CD4-positive, alpha-beta T cell (primary cell): ENCODE measurements around the gene TCF12. TPM values are rescaled to one million over a fixed set of nuclear protein-coding genes. Genes with fewer than 3 reads are reported as not detected.

Experiments used
- ATAC-seq: fragments of 200-7000 bp; cut with Tn5 transposase; one replicate; pipeline ENCODE4 v1.10.0; 2022; ENCODE audit warnings: mild to moderate bottlenecking; ENCODE audit not compliant: poor library complexity
- CTCF ChIA-PET: fragments of 350-600 bp; sonication (Branson Sonifier 250); formaldehyde crosslinking; loops from one replicate; lab custom pipeline; 2021; ENCODE audit warnings: antibody characterized with exemption, inconsistent platforms; lab: Charles Lee
- POLR2A ChIA-PET: fragments of 350-600 bp; sonication (Branson Sonifier 250); formaldehyde crosslinking; loops from one replicate; lab custom pipeline; 2021; ENCODE audit warnings: antibody characterized with exemption, inconsistent platforms; lab: Charles Lee
- DNase-seq, 14 experiments: peaks; one replicate each; pipeline ENCODE4 v3.0.0-alpha.2; 2013 to 2020; ENCODE audit warnings: mixed read lengths in 2 of 14
- H3K27ac ChIP-seq, 2 donors: one replicate each; pipeline versions ENCODE4 v1.5.1 to v1.7.0; 2013; ENCODE audit warnings: low read length in 2 of 2, low read depth in 1 of 2, mild to moderate bottlenecking in 1 of 2
- H3K27me3 ChIP-seq, 2 experiments: 1 replicate in 1 of 2; 2 replicates in 1 of 2; pipeline versions ENCODE4 v1.6.1 to v1.7.0; 2013; ENCODE audit warnings: low read length in 2 of 2, control low read depth in 1 of 2, mild to moderate bottlenecking in 1 of 2, moderate library complexity in 1 of 2; ENCODE audit not compliant: insufficient read depth in 2 of 2, control insufficient read depth in 1 of 2
- H3K36me3 ChIP-seq: one replicate; pipeline ENCODE4 v1.6.1; 2013; ENCODE audit warnings: low read length, control low read depth; ENCODE audit not compliant: insufficient read depth
- H3K4me1 ChIP-seq: one replicate; pipeline ENCODE4 v1.6.1; 2013; ENCODE audit warnings: low read length, control low read depth; ENCODE audit not compliant: insufficient read depth
- H3K4me3 ChIP-seq: one replicate; pipeline ENCODE4 v1.5.1; 2013; ENCODE audit warnings: mild to moderate bottlenecking, low read length, moderate library complexity
- H3K9me3 ChIP-seq, 2 experiments: 1 replicate in 1 of 2; 2 replicates in 1 of 2; pipeline versions ENCODE4 v1.6.1 to v1.7.0; 2013; ENCODE audit warnings: low read length in 2 of 2, mild to moderate bottlenecking in 2 of 2, control low read depth in 1 of 2, moderate library complexity in 1 of 2; ENCODE audit not compliant: control insufficient read depth in 1 of 2, insufficient read depth in 1 of 2
- H3K27ac Mint-ChIP-seq: one replicate; pipeline ENCODE4 v1.8.0; 2020; ENCODE audit warnings: mixed read lengths
- H3K27me3 Mint-ChIP-seq: one replicate; pipeline ENCODE4 v1.8.0; 2021; ENCODE audit warnings: mixed read lengths
- H3K36me3 Mint-ChIP-seq: one replicate; pipeline ENCODE4 v1.8.0; 2021; ENCODE audit warnings: low read depth, mixed read lengths
- H3K4me1 Mint-ChIP-seq: one replicate; pipeline ENCODE4 v1.8.0; 2021; ENCODE audit warnings: low read depth, mixed read lengths
- H3K4me3 Mint-ChIP-seq: one replicate; pipeline ENCODE4 v1.8.0; 2020; ENCODE audit warnings: mild to moderate bottlenecking, mixed read lengths
- H3K9me3 Mint-ChIP-seq: one replicate; pipeline ENCODE4 v1.8.0; 2020; ENCODE audit warnings: mixed read lengths
- CTCF ChIP-seq: fragments of 200-600 bp; IDR thresholded peaks from one replicate; pipeline ENCODE4 v1.8.0; 2022; ENCODE audit warnings: antibody characterized with exemption, mild to moderate bottlenecking
- intact Hi-C, 2 experiments: fragments of 100-400 bp; cut with DNase I in 1 of 2; cut with micrococcal nuclease in 1 of 2; formaldehyde crosslinking; loops; one replicate each; pipeline versions ENCODE4 v1.15.1 to v1.9.0; 2023 to 2025; cut with DNase I, micrococcal nuclease
- total RNA-seq, 174 experiments: library from RNA in 2 of 174; stranded (reverse) in 2 of 174; gene quantifications; one replicate each; pipeline ENCODE4 v1.2.3 and lab custom pipeline; 2021 to 2026

The TCF12 gene
- total RNA-seq, 2 experiments from 2014 or later, result 54.0 TPM

GRCh38 chr15:57215881-57216280 is 297.4 kb downstream of the TCF12 start:
- no peak overlapping the region for H3K4me3 ChIP-seq
- Mint-ChIP-seq H3K4me3 (no peak overlapping the region), H3K4me1 (peaks cover 40% of the 10 kb centered on the region), H3K9me3 (no peaks in the 10 kb centered on the region), H3K27ac (no peak overlapping the region), H3K27me3 (no peaks in the 10 kb centered on the region), H3K36me3 (no peaks in the 10 kb centered on the region)
- ChIA-PET CTCF (interaction anchor here (0.7 to 1.2 kb wide), 2 partner anchors 29 to 73 kb away, joined by 3 to 4 read pairs; no protein-coding TSS in a partner anchor), POLR2A (no interaction called here)
- TF ChIP-seq CTCF, result no peak
- DNase-seq (no peak), ATAC-seq (no peak)
- no peaks in the 10 kb centered on the region for H3K27me3 ChIP-seq
- no peaks in the 10 kb centered on the region for H3K36me3 ChIP-seq
- no peaks in the 10 kb centered on the region for H3K4me1 ChIP-seq
- H3K27ac ChIP-seq, result no peak overlapping the region
- H3K9me3 ChIP-seq, result no peaks in the 10 kb centered on the region
- intact Hi-C loops, result loop anchor here in 1 of 2 experiments (2.0 to 10.0 kb wide), 2 partner anchors 291 to 719 kb away; no protein-coding TSS in a partner anchor

- no peak overlapping the region for H3K4me3 Mint-ChIP-seq
- H3K4me1 Mint-ChIP-seq, result peaks cover 41% of the 10 kb centered on the region
- no peak for TF ChIP-seq CTCF
- no peak for DNase-seq
- Histone ChIP-seq H3K4me3 (no peak overlapping the region), H3K27me3 (no peaks in the 10 kb centered on the region), H3K9me3 (no peaks in the 10 kb centered on the region), H3K36me3 (no peaks in the 10 kb centered on the region), H3K4me1 (no peaks in the 10 kb centered on the region), H3K27ac (no peak overlapping the region)
- H3K27me3 Mint-ChIP-seq, result no peaks in the 10 kb centered on the region
- no peaks in the 10 kb centered on the region for H3K36me3 Mint-ChIP-seq
- H3K27ac Mint-ChIP-seq, result no peak overlapping the region
- POLR2A ChIA-PET, result no interaction called here
- CTCF ChIA-PET, result interaction anchor here (0.6 to 1.2 kb wide), 3 partner anchors 28 to 96 kb away, joined by 3 to 4 read pairs (median 3); no protein-coding TSS in a partner anchor
- intact Hi-C loops, result loop anchor here in 1 of 2 experiments (10.0 kb wide), 1 partner anchor 291 kb away; no protein-coding TSS in a partner anchor
- no peaks in the 10 kb centered on the region for H3K9me3 Mint-ChIP-seq
- no peak for ATAC-seq
These were observed 297.8 kb downstream of the TCF12 start for GRCh38 chr15:57216288-57216687.

GRCh38 chr15:57217778-57218598 is 299.5 kb downstream of the TCF12 start:
- no peaks in the 10 kb centered on the region for H3K4me1 ChIP-seq
- intact Hi-C loops, result loop anchor here in 1 of 2 experiments (10.0 kb wide), 1 partner anchor 293 kb away; no protein-coding TSS in a partner anchor
- ChIA-PET POLR2A (no interaction called here), CTCF (interaction anchor here (0.6 to 0.8 kb wide), 2 partner anchors 12 to 43 kb away, joined by 3 read pairs; no protein-coding TSS in a partner anchor)
- no peaks in the 10 kb centered on the region for H3K9me3 ChIP-seq
- Mint-ChIP-seq H3K27ac (no peak overlapping the region), H3K4me1 (peaks cover 48% of the 10 kb centered on the region), H3K27me3 (no peaks in the 10 kb centered on the region), H3K4me3 (no peak overlapping the region), H3K9me3 (no peaks in the 10 kb centered on the region), H3K36me3 (no peaks in the 10 kb centered on the region)
- TF ChIP-seq CTCF, result no peak
- DNase-seq (no peak), ATAC-seq (no peak)
- H3K4me3 ChIP-seq, result no peak overlapping the region
- H3K36me3 ChIP-seq, result no peaks in the 10 kb centered on the region
- no peaks in the 10 kb centered on the region for H3K27me3 ChIP-seq
- H3K27ac ChIP-seq, result no peak overlapping the region
